ENCODE data around the gene DPH2. TPM values are rescaled to one million over a fixed set of nuclear protein-coding genes. Genes with fewer than 3 reads are reported as not detected.
A peak's percentile ranks its signal among the peaks of the same experiment; 100 is the strongest.

DPH2 gene
- total and polyA plus RNA-seq, 2 of the 8 experiments (the other 6 are each of a cell fraction or from before 2014, with no cell fraction given): 64.9 to 92.1 TPM

- no peak for TF ChIP-seq SP1 (IDR thresholded peaks at IDR 0.05; ENCODE audit: low read depth, low read length)
- CTCF ChIA-PET (ENCODE audit: partially characterized antibody): interaction anchor here (1.1 to 21.8 kb wide), 7 partner anchors 10 to 69 kb away, joined by 3 to 478 read pairs (median 11); no protein-coding TSS in a partner anchor
- Histone ChIP-seq H3K36me3 (ENCODE audit: control insufficient read depth in 2 of 4, insufficient read depth in 4 of 4, low read length in 3 of 4) (peaks cover 0 to 21% (median 11%) of the 10 kb centered on the region in 4 experiments; a peak in 6 of 8 replicates), H3K27ac (ENCODE audit: low read depth, low read length) (no peak overlapping the region), H2AK5ac (ENCODE audit: low read depth, low read length) (no peak overlapping the region), H3K9ac (replicated peaks in 1 of 4; ENCODE audit: extremely low read depth in 1 of 4, low read depth in 3 of 4, low read length in 3 of 4) (no peak overlapping the region), H3K23ac (ENCODE audit: insufficient read length) (no peak overlapping the region), H4K5ac (ENCODE audit: insufficient read length, low read depth, low read length) (no peak overlapping the region), H3K18ac (ENCODE audit: extremely low read depth, low read length) (no peak overlapping the region), H3K14ac (ENCODE audit: insufficient read length) (no peak overlapping the region), H2BK120ac (replicated peaks; ENCODE audit: low read depth, low read length) (no peak overlapping the region), H3K4me3 (ENCODE audit: extremely low read depth in 1 of 4, insufficient read depth in 2 of 4, low read depth in 3 of 4, low read length in 4 of 4) (no peak overlapping the region), H3K4me1 (replicated peaks in 1 of 4; ENCODE audit: control insufficient read depth in 3 of 4, insufficient read depth in 4 of 4, low read length in 3 of 4) (no peaks in the 10 kb centered on the region), H2BK15ac (ENCODE audit: low read length) (no peak overlapping the region), H3K79me1 (ENCODE audit: low read depth, low read length) (no peaks in the 10 kb centered on the region), H4K91ac (replicated peaks; ENCODE audit: insufficient read length, low read length) (no peak overlapping the region), H2BK5ac (ENCODE audit: low read depth, low read length) (no peak overlapping the region), H2BK20ac (ENCODE audit: low read length) (no peak overlapping the region), H3K56ac (replicated peaks; ENCODE audit: insufficient read length, low read depth, low read length) (no peak overlapping the region), H2AFZ (ENCODE audit: low read length) (no peak overlapping the region), H3K23me2 (ENCODE audit: low read depth, low read length) (no peaks in the 10 kb centered on the region), H3K79me2 (ENCODE audit: control insufficient read depth in 1 of 2, insufficient read depth in 2 of 2, low read length in 2 of 2) (no peaks in the 10 kb centered on the region), H3K4me2 (ENCODE audit: insufficient read depth in 1 of 2, low read depth in 2 of 2, low read length in 2 of 2) (no peak overlapping the region), H4K8ac (ENCODE audit: extremely low read depth, insufficient read depth, low read length) (0 out of 2 replicates have a peak overlapping the region, but pooled peaks have one; percentile 58), H4K20me1 (replicated peaks in 1 of 2; ENCODE audit: control insufficient read depth in 1 of 2, insufficient read depth in 2 of 2, low read length in 2 of 2) (peaks cover 1 to 2% of the 10 kb centered on the region in 2 experiments), H2BK12ac (ENCODE audit: low read depth, low read length) (0 out of 2 replicates have a peak overlapping the region, but pooled peaks have one; percentile 27), H3K9me3 (ENCODE audit: insufficient read depth in 2 of 2, low read depth in 1 of 2, low read length in 1 of 2) (no peaks in the 10 kb centered on the region), H3K4ac (replicated peaks; ENCODE audit: insufficient read length, low read depth, low read length) (no peak overlapping the region), H3K27me3 (replicated peaks in 1 of 4; ENCODE audit: control insufficient read depth in 3 of 4, extremely low read depth in 1 of 4, insufficient read depth in 3 of 4, low read length in 3 of 4) (no peaks in the 10 kb centered on the region)
- FAIRE-seq: no peak
- WGBS, 2 experiments (ENCODE audit: extremely low coverage in 1 of 2, insufficient coverage in 1 of 2, insufficient read length in 1 of 2, insufficient replicate concordance in 2 of 2, low coverage in 1 of 2, low lambda C conversion rate in 2 of 2, missing lambda C conversion rate in 1 of 2): 92% methylated on average over 8 of the region's 8 CpGs; no CpG with 5 or more reads in 1 of the 2 experiments
- DNase-seq (ENCODE audit: low read depth in 1 of 2, low spot score in 2 of 2): no peak
- POLR2A ChIA-PET (ENCODE audit: partially characterized antibody): interaction anchor here (0.5 to 27.1 kb wide), 3 partner anchors 10 to 413 kb away, joined by 3 to 544 read pairs (median 9); partner anchors contain the start of gene SLC6A9
These were observed 32.4 kb downstream of the DPH2 start for GRCh38 chr1:44002165-44002564.

All from H1 (cell line).